Frontal cortex (tissue), 4 donors: ENCODE measurements around the gene POLDIP3. TPM values are rescaled to one million over a fixed set of nuclear protein-coding genes. Genes with fewer than 3 reads are reported as not detected.
A peak's percentile ranks its signal among the peaks of the same experiment; 100 is the strongest.
"Not testable (repeated sequence)": the region's sequence is repeated elsewhere in the genome, so short reads cannot be mapped to it uniquely, and the experiment has no call there.

Experiments used
- DNase-seq, 2 donors: peaks; one replicate each; pipeline ENCODE4 v3.0.0; 2012; ENCODE audit warnings: low spot score in 2 of 2
- FAIRE-seq: peaks from 2 replicates; lab custom pipeline; 2012; peaks lifted over from hg19 to GRCh38; lab: Jason Lieb, UNC
- total RNA-seq: library from RNA; depleted of rRNA; stranded (reverse); fragments of >200 nt; gene quantifications from one replicate; pipeline ENCODE4 v1.2.3, GENCODE V29; 2014
- donor health status: control.
- donor health status: control.
- donor health status: control.

Gene POLDIP3
- total RNA-seq, 1 donor from 2014 or later = 28.5 TPM

GRCh38 chr22:42622061-42622710 lies 7.5 kb upstream of the POLDIP3 start:
- DNase-seq = no peak
- FAIRE-seq = no peak

- FAIRE-seq = no peak
- peak; percentile 65 to 79 for DNase-seq
Observed at GRCh38 chr22:42621505-42622002, 6.9 kb upstream of the POLDIP3 start.

- no peak for DNase-seq
- no peak for FAIRE-seq
Observed at GRCh38 chr22:42620084-42620483, 5.4 kb upstream of the POLDIP3 start.

- DNase-seq (no peak), FAIRE-seq (no peak)
Observed at GRCh38 chr22:42619261-42620063, 4.8 kb upstream of the POLDIP3 start.

- no peak for FAIRE-seq
Observed at GRCh38 chr22:42617155-42617983, 2.7 kb upstream of the POLDIP3 start.

GRCh38 chr22:42615860-42616175 lies 1.1 kb upstream of the POLDIP3 start:
- not testable (repeated sequence) for FAIRE-seq, DNase-seq

More at GRCh38 chr22:42617155-42617983, 2.7 kb upstream of the POLDIP3 start:
- no peak for DNase-seq

GRCh38 chr22:42615092-42615859 lies 593 bp upstream of the POLDIP3 start:
- DNase-seq = peak in 1 of 2 donors; percentile 73
- peak; percentile 66 for FAIRE-seq

GRCh38 chr22:42613872-42614301 lies 796 bp downstream of the POLDIP3 start:
- FAIRE-seq = no peak
- DNase-seq = no peak

- no peak for DNase-seq
- FAIRE-seq = no peak
Observed at GRCh38 chr22:42612336-42612735, 2.3 kb downstream of the POLDIP3 start.

GRCh38 chr22:42611051-42611450 lies 3.6 kb downstream of the POLDIP3 start:
- DNase-seq (no peak), FAIRE-seq (no peak)

- FAIRE-seq (no peak), DNase-seq (no peak)
Observed at GRCh38 chr22:42610186-42610585, 4.5 kb downstream of the POLDIP3 start.

GRCh38 chr22:42608823-42609361 lies 5.8 kb downstream of the POLDIP3 start:
- DNase-seq = peak in 1 of 2 donors; percentile 57
- FAIRE-seq = no peak

- FAIRE-seq = no peak
- DNase-seq = no peak
Observed at GRCh38 chr22:42608136-42608822, 6.4 kb downstream of the POLDIP3 start.

GRCh38 chr22:42607641-42608040 lies 7.0 kb downstream of the POLDIP3 start:
- FAIRE-seq, DNase-seq: not testable (repeated sequence)

GRCh38 chr22:42604403-42604802 lies 10.3 kb downstream of the POLDIP3 start:
- no peak for FAIRE-seq
- DNase-seq = no peak

GRCh38 chr22:42603427-42603826 lies 11.3 kb downstream of the POLDIP3 start:
- DNase-seq (no peak), FAIRE-seq (no peak)

GRCh38 chr22:42602470-42602869 lies 12.2 kb downstream of the POLDIP3 start:
- DNase-seq (no peak), FAIRE-seq (no peak)

- no peak for DNase-seq
- no peak for FAIRE-seq
Observed at GRCh38 chr22:42601879-42602465, 12.7 kb downstream of the POLDIP3 start.
